ENCODE measurements around the gene ZCCHC24. TPM values are rescaled to one million over a fixed set of nuclear protein-coding genes. Genes with fewer than 3 reads are reported as not detected.

ZCCHC24 gene
- total RNA-seq, 1 donor from 2014 or later, result 57.0 TPM

GRCh38 chr10:79411546-79412495 lies 33.6 kb downstream of the ZCCHC24 start:
- Histone ChIP-seq H3K9me3 (no peaks in the 10 kb centered on the region), H3K4me1 (no peaks in the 10 kb centered on the region), H3K27ac (no peak overlapping the region), H3K27me3 (no peaks in the 10 kb centered on the region), H3K36me3 (peaks cover 0 to 5% of the 10 kb centered on the region in 2 donors), H3K4me3 (no peak overlapping the region)
- no peak for DNase-seq (ENCODE audit: extremely low spot score in 2 of 2)
- intact Hi-C loops (cut with DNase I), result no loop called here
- no peak for TF ChIP-seq CTCF (IDR thresholded peaks at IDR 0.05)
- TF ChIP-seq POLR2A (IDR thresholded peaks at IDR 0.05), result no peak
- TF ChIP-seq POLR2AphosphoS5 (IDR thresholded peaks at IDR 0.05; ENCODE audit: insufficient read depth in 1 of 2, low read depth in 1 of 2), result no peak

- no peak for DNase-seq (ENCODE audit: extremely low spot score in 2 of 2)
- Histone ChIP-seq H3K27me3 (no peaks in the 10 kb centered on the region), H3K4me3 (no peak overlapping the region), H3K36me3 (peaks cover 0 to 5% of the 10 kb centered on the region in 2 donors), H3K9me3 (no peaks in the 10 kb centered on the region), H3K4me1 (no peaks in the 10 kb centered on the region), H3K27ac (no peak overlapping the region)
- TF ChIP-seq POLR2A (IDR thresholded peaks at IDR 0.05) (no peak), POLR2AphosphoS5 (IDR thresholded peaks at IDR 0.05; ENCODE audit: insufficient read depth in 1 of 2, low read depth in 1 of 2) (no peak), CTCF (IDR thresholded peaks at IDR 0.05) (no peak)
- intact Hi-C loops (cut with DNase I), result no loop called here
These were observed 34.9 kb downstream of the ZCCHC24 start for GRCh38 chr10:79410315-79411094.

GRCh38 chr10:79409726-79410085 lies 35.7 kb downstream of the ZCCHC24 start:
- Histone ChIP-seq H3K9me3 (no peaks in the 10 kb centered on the region), H3K27ac (no peak overlapping the region), H3K27me3 (no peaks in the 10 kb centered on the region), H3K36me3 (peaks cover 0 to 5% of the 10 kb centered on the region in 2 donors), H3K4me1 (no peaks in the 10 kb centered on the region), H3K4me3 (no peak overlapping the region)
- TF ChIP-seq CTCF (IDR thresholded peaks at IDR 0.05) (no peak), POLR2A (IDR thresholded peaks at IDR 0.05) (no peak), POLR2AphosphoS5 (IDR thresholded peaks at IDR 0.05; ENCODE audit: insufficient read depth in 1 of 2, low read depth in 1 of 2) (no peak)
- no peak for DNase-seq (ENCODE audit: extremely low spot score in 2 of 2)
- intact Hi-C loops (cut with DNase I), result no loop called here

- Histone ChIP-seq H3K4me3 (no peak overlapping the region), H3K27ac (no peak overlapping the region), H3K36me3 (peaks cover 0 to 5% of the 10 kb centered on the region in 2 donors), H3K27me3 (no peaks in the 10 kb centered on the region), H3K9me3 (no peaks in the 10 kb centered on the region), H3K4me1 (no peaks in the 10 kb centered on the region)
- TF ChIP-seq POLR2AphosphoS5 (IDR thresholded peaks at IDR 0.05; ENCODE audit: insufficient read depth in 1 of 2, low read depth in 1 of 2) (no peak), CTCF (IDR thresholded peaks at IDR 0.05) (no peak), POLR2A (IDR thresholded peaks at IDR 0.05) (no peak)
- DNase-seq (ENCODE audit: extremely low spot score in 2 of 2), result no peak
- intact Hi-C loops (cut with DNase I), result no loop called here
These were observed 36.2 kb downstream of the ZCCHC24 start for GRCh38 chr10:79409038-79409725.
